GM23248 (cell line): ENCODE results near the gene ABL2. TPM values are rescaled to one million over a fixed set of nuclear protein-coding genes. Genes with fewer than 3 reads are reported as not detected.

ENCODE experiments used
- DNase-seq: peaks from one replicate; pipeline ENCODE4 v3.0.0-alpha.2; 2015
- H2AFZ ChIP-seq: fragments of 200-600 bp; sonication (generic); 2 replicates; pipeline ENCODE4 v1.6.1; 2016; ENCODE audit warnings: antibody characterized with exemption
- H3F3A ChIP-seq: fragments of 200-600 bp; sonication (generic); 2 replicates; pipeline ENCODE4 v1.6.1; 2016; ENCODE audit warnings: mild to moderate bottlenecking, antibody characterized with exemption, mixed run types; ENCODE audit not compliant: insufficient read depth
- H3K27ac ChIP-seq: fragments of 200-600 bp; sonication (generic); 2 replicates; pipeline ENCODE4 v1.5.1; 2016; ENCODE audit warnings: mild to moderate bottlenecking
- H3K27me3 ChIP-seq: fragments of 200-600 bp; sonication (generic); replicated peaks from 2 replicates; pipeline ENCODE4 v1.6.1; 2016; ENCODE audit warnings: mild to moderate bottlenecking; ENCODE audit not compliant: insufficient read depth
- H3K36me3 ChIP-seq: fragments of 200-600 bp; sonication (generic); 2 replicates; pipeline ENCODE4 v1.6.1; 2016; ENCODE audit warnings: low read depth, mild to moderate bottlenecking
- H3K4me1 ChIP-seq: fragments of 200-600 bp; sonication (generic); 2 replicates; pipeline ENCODE4 v1.6.1; 2016; ENCODE audit warnings: mild to moderate bottlenecking; ENCODE audit not compliant: insufficient read depth
- H3K4me2 ChIP-seq: fragments of 200-600 bp; sonication (generic); one replicate; pipeline ENCODE4 v1.6.1; 2016; ENCODE audit warnings: mild to moderate bottlenecking; ENCODE audit not compliant: unreplicated experiment
- H3K4me3 ChIP-seq: fragments of 200-600 bp; sonication (generic); 2 replicates; pipeline ENCODE4 v1.5.1; 2016; ENCODE audit warnings: mild to moderate bottlenecking
- H3K79me2 ChIP-seq: fragments of 200-600 bp; sonication (generic); 2 replicates; pipeline ENCODE4 v1.6.1; 2016; ENCODE audit warnings: mild to moderate bottlenecking; ENCODE audit not compliant: insufficient read depth
- H3K9ac ChIP-seq: fragments of 200-600 bp; sonication (generic); 2 replicates; pipeline ENCODE4 v1.6.1; 2016; ENCODE audit warnings: mild to moderate bottlenecking
- H3K9me2 ChIP-seq: fragments of 200-600 bp; sonication (generic); 2 replicates; pipeline ENCODE4 v1.6.1; 2016; ENCODE audit warnings: mixed run types, mild to moderate bottlenecking, moderate library complexity; ENCODE audit not compliant: insufficient read depth
- H3K9me3 ChIP-seq: fragments of 200-600 bp; sonication (generic); one replicate; pipeline ENCODE4 v1.6.1; 2017; ENCODE audit warnings: low read depth
- H4K20me1 ChIP-seq: fragments of 200-600 bp; sonication (generic); 2 replicates; pipeline ENCODE4 v1.6.0; 2016; ENCODE audit not compliant: insufficient read depth
- EZH2 ChIP-seq: fragments of 200-600 bp; sonication (generic); IDR thresholded peaks from 2 replicates; pipeline ENCODE4 v1.6.1; 2018; ENCODE audit warnings: antibody characterized with exemption, mild to moderate bottlenecking; ENCODE audit not compliant: insufficient read depth, poor library complexity, severe bottlenecking
- EZH2phosphoT487 ChIP-seq: fragments of 200-600 bp; sonication (generic); IDR thresholded peaks from 2 replicates; pipeline ENCODE4 v1.6.1; 2018; ENCODE audit warnings: antibody characterized with exemption, moderate library complexity, mild to moderate bottlenecking, low read depth; ENCODE audit not compliant: insufficient read depth
- WGBS, 2 experiments: methylation state at CpG; one replicate each; pipeline ENCODE4 v1.1.6; 2015 to 2017; ENCODE audit warnings: low lambda C conversion rate in 2 of 2, low coverage in 1 of 2; ENCODE audit errors: missing lambda C conversion rate in 2 of 2; 5-methylcytosine and 5-hydroxymethylcytosine counted together
- in situ Hi-C: fragments of 300-500 bp; cut with MboI; formaldehyde crosslinking; loops from 2 replicates; pipeline ENCODE4 v1.15.0; 2020
- polyA plus RNA-seq: library from polyadenylated mRNA; unstranded; fragments of >200 nt; fragmentation: Nextera tagmentation; extraction: Ambion mirVana; gene quantifications from 2 replicates; pipeline ENCODE4 v1.2.1, GENCODE V29; 2016
- total RNA-seq: library from RNA; depleted of rRNA; stranded (reverse); fragments of >200 nt; shearing (Covaris generic); gene quantifications from 2 replicates; pipeline ENCODE4 v1.2.3, GENCODE V29; 2014

ABL2 gene
- total and polyA plus RNA-seq, 2 experiments from 2014 or later = 13.2 to 38.6 TPM

- WGBS, 2 experiments = 36 to 53% methylated on average over 12 to 18 of the region's 18 CpGs
- Histone ChIP-seq H3K4me1 (peaks cover 21% of the 10 kb centered on the region), H3F3A (peaks cover 26% of the 10 kb centered on the region), H3K4me3 (no peak overlapping the region), H4K20me1 (no peaks in the 10 kb centered on the region), H3K79me2 (peaks cover 16% of the 10 kb centered on the region), H3K36me3 (no peaks in the 10 kb centered on the region), H3K4me2 (no peak overlapping the region), H3K9me2 (no peaks in the 10 kb centered on the region), H3K9me3 (no peaks in the 10 kb centered on the region), H2AFZ (no peak overlapping the region), H3K9ac (no peak overlapping the region), H3K27me3 (no peaks in the 10 kb centered on the region), H3K27ac (no peak overlapping the region)
- no peak for TF ChIP-seq EZH2phosphoT487
- peak; percentile 90 for DNase-seq
- in situ Hi-C loops = loop anchor here (25.0 kb wide), 1 partner anchor 258 kb away; no protein-coding TSS in a partner anchor
Observed at GRCh38 chr1:179079113-179079761, 150.2 kb downstream of the ABL2 start.

DNA sequence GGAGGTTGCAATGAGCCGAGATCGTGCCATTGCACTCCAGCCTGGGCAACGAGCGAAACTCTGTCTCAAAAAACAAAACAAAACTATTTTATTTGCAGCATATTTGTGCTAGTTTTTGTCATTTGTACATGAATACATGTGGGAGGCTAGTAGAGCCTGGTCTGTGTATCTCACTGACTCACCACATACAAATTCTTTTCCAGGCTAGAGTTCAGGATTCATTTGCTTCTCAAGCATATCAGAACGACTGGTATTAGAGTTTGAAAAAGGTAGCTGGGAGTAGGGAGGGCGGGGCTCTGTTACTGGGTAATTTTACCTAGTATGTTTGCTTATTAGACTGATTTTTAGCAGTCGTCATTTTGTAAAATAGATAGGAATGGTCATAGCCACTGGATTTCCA is 152.1 kb downstream of the ABL2 start:
- H3K79me2 ChIP-seq = no peaks in the 10 kb centered on the region
- 77 to 81% methylated on average over 7 of the region's 7 CpGs for WGBS, 2 experiments
- no peaks in the 10 kb centered on the region for H4K20me1 ChIP-seq
- peaks cover 20% of the 10 kb centered on the region for H3F3A ChIP-seq
- no peak overlapping the region for H3K4me3 ChIP-seq
- H3K27ac ChIP-seq = peak overlapping the region; percentile 23
- in situ Hi-C loops = loop anchor here (25.0 kb wide), 1 partner anchor 260 kb away; no protein-coding TSS in a partner anchor
- H3K27me3 ChIP-seq = no peaks in the 10 kb centered on the region
- no peaks in the 10 kb centered on the region for H3K9me2 ChIP-seq
- H3K4me1 ChIP-seq = peaks cover 13% of the 10 kb centered on the region
- peak overlapping the region; percentile 22 for H3K4me2 ChIP-seq
- no peak overlapping the region for H3K9ac ChIP-seq
- H3K9me3 ChIP-seq = no peaks in the 10 kb centered on the region
- H3K36me3 ChIP-seq = 0 out of 2 replicates have a peak, but pooled peaks cover under 1% of the 10 kb centered on the region
- peak; percentile 69 for DNase-seq
- TF ChIP-seq EZH2 (no peak), EZH2phosphoT487 (no peak)
- H2AFZ ChIP-seq = no peak overlapping the region

DNA sequence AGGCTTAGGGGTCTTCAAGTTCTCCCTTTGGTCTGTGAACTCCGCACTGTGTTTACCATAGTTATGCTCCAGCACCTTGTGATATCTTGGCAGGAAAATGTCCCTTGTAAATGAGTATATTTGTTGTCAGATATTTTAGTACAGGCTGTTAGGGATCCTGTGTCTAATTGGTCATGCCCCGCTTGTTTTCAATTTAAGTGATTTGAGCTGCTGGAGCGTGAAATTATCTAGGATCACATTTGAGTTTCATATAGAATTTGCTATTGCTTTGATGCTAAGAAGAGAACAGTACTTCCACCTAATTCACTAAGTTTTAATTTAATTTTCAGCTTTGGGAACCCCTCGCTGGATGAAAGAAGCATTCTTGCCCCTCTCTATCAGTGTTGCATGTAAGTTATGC is 163.0 kb downstream of the ABL2 start:
- in situ Hi-C loops = no loop called here
- H3K79me2 ChIP-seq = no peaks in the 10 kb centered on the region
- H3K4me2 ChIP-seq = no peak overlapping the region
- no peaks in the 10 kb centered on the region for H3K27me3 ChIP-seq
- no peaks in the 10 kb centered on the region for H3K9me2 ChIP-seq
- DNase-seq = no peak
- no peaks in the 10 kb centered on the region for H3F3A ChIP-seq
- H3K9ac ChIP-seq = no peak overlapping the region
- H3K4me3 ChIP-seq = no peak overlapping the region
- H3K4me1 ChIP-seq = no peaks in the 10 kb centered on the region
- H4K20me1 ChIP-seq = no peaks in the 10 kb centered on the region
- no peaks in the 10 kb centered on the region for H3K9me3 ChIP-seq
- TF ChIP-seq EZH2phosphoT487 = no peak
- TF ChIP-seq EZH2 = no peak
- WGBS, 2 experiments = 96 to 98% methylated on average over 4 of the region's 4 CpGs
- no peak overlapping the region for H2AFZ ChIP-seq
- H3K27ac ChIP-seq = no peak overlapping the region
- peaks cover 17% of the 10 kb centered on the region; the same call in 1 of the 2 replicates for H3K36me3 ChIP-seq

DNA sequence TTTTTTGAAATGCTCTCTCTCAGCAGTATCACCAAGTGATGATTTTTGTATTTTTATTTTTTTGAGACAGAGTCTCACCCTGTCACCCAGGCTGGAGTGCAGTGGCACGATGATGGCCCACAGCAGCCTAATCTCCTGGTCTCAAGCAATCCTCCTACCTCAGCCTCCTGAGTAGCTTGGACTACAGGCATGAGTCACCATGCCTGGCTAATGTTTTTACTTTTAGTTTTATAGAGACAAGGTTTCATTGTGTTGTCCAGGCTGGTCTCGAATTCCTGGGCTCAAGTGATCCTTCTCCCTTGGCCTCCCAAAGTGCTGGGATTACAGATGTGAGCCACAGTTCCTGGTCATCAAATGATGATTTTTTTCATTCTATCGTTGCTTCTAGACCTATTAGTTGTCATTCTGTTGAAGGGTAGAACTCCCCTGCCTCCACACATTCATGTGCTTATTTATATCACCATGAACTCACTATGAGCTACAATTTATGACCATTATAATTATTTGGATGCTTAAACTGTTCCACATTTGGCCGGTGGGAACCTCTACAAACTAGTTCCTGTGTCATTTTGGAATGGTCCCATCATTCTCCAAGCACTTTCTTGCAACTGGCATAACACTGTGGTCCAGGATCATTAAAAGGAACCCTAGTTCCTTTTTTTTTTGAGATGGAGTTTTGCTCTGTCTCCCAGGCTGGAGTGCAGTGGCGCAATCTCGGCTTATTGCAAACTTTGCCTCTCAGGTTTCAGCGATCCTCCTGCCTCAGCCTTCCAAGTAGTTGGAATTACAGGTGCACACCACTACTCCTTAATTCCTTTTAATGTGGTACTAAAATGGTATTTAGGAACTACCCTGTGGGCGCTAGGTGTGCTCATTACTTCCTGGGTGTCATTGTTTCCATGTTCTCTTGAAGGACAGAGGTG is 167.9 kb downstream of the ABL2 start:
- Histone ChIP-seq H2AFZ (no peak overlapping the region), H3K36me3 (peaks cover 2% of the 10 kb centered on the region; the same call in 1 of the 2 replicates), H3K4me2 (no peak overlapping the region), H3K9me3 (no peaks in the 10 kb centered on the region), H4K20me1 (no peaks in the 10 kb centered on the region), H3K27me3 (no peaks in the 10 kb centered on the region), H3K27ac (no peak overlapping the region), H3F3A (peaks cover 31% of the 10 kb centered on the region), H3K4me3 (no peak overlapping the region), H3K79me2 (no peaks in the 10 kb centered on the region), H3K9me2 (no peaks in the 10 kb centered on the region), H3K9ac (no peak overlapping the region), H3K4me1 (peaks cover 24% of the 10 kb centered on the region)
- in situ Hi-C loops = no loop called here
- no peak for DNase-seq
- WGBS, 2 experiments = 86 to 87% methylated on average over 8 of the region's 8 CpGs
- no peak for TF ChIP-seq EZH2
- TF ChIP-seq EZH2phosphoT487 = no peak
